Activated CD4-positive, alpha-beta T cell treated with anti-CD3 and anti-CD28 coated beads, Interleukin-2, Interleukin-6, amounts not matched to agents 100 ng/mL and 50 ng/mL, durations not matched to agents 16 hours and 8 hours (primary cell): ENCODE measurements around the gene SRP72.

Source experiments
- DNase-seq: peaks from one replicate; pipeline ENCODE4 v3.0.0-alpha.2; 2020

Gene SRP72

GRCh38 chr4:56465599-56466295, 1.7 kb upstream of the SRP72 start:
- DNase-seq = no peak

GRCh38 chr4:56466296-56466761, 1.1 kb upstream of the SRP72 start:
- peak; percentile 47 for DNase-seq

GRCh38 chr4:56466910-56467283, 520 bp upstream of the SRP72 start:
- DNase-seq = no peak

DNA sequence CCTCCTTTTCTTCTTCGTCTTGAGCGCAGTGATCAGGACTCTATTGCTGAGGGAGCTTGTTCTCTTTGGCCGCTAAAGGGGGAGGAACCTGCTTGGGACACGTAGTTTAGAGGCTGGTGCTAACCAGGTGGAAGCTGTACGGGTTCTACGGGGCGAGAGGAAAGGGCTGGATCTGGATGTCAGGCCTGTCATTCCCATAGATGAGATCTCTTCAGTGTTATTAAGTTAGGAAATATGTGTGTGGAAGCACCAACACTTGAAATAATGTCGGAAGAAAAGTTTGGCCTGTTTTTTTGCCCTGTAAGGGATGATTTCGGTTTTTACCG, 643 bp downstream of the SRP72 start:
- DNase-seq = peak; percentile 64

DNA sequence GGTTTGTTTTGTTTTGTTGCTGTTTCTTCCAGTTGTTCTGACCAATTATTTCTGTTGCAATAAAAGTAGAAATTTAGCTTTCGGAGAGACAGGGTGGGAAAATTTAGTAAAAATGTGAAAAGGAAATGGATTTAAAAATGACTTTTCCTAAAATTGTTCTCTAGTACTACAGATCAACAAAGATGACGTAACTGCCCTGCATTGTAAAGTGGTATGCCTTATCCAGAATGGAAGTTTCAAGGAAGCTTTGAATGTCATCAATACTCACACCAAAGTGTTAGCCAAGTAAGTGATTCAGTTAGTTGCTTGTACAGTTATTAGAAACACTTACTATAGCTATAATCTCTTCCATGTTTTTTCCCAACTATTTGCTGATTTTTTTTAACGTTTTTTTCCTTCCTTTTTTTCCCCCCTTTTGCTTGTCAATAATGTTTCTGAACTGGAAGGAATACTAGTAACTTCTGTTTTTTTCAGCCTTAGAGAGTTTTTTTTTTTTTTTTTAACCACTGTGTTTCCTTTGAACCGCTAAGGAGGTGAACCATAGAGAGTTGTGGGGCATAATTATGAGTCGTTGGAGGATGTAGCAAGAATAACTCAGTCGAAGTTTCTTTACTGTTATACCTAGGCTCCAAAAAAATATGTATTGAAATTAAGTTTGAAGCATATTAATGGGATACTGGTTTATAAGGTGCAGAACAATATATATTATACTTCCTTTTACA, 2.2 kb downstream of the SRP72 start:
- no peak for DNase-seq

DNA sequence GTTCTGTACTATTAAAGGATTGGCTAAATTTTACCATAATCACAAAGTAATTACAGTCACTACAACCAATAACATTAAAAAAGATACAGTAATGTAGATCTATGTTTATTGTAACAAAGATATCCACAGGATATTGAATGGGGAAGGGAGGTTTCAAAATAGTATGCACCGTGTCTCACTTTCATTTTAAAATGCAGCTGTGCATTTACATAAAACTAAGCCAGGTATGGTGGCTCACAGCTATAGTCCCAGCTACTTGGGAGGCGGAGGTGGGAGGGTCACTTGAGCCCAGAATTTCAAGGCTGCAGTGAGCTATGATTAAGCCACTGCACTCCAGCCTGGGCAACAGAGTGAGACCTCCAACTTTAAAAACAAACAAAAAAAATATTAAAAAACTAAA, 8.5 kb downstream of the SRP72 start:
- no peak for DNase-seq

GRCh38 chr4:56477192-56477702, 9.8 kb downstream of the SRP72 start:
- DNase-seq = no peak

- DNase-seq = no peak
Measured at GRCh38 chr4:56480691-56481090, 13.3 kb downstream of the SRP72 start.

DNA sequence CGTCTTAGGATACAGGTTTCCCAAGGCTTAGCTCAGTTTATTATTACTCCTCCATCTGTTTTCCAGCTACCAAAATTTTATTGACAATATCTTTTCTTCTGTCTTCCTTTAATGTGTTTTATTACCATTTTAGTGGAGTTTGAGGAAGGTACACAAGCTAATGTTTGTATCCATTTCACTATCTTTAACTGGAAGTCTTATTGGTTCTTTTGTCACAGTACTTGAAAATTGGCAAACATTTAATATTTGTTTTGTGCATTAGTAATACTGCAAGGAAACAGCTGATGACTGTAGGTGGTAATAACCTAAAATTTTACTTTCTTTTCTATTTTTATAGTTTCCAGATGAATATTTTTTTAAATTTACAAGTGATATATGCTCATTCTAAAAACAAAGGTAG, 28.8 kb downstream of the SRP72 start:
- DNase-seq = no peak

DNA sequence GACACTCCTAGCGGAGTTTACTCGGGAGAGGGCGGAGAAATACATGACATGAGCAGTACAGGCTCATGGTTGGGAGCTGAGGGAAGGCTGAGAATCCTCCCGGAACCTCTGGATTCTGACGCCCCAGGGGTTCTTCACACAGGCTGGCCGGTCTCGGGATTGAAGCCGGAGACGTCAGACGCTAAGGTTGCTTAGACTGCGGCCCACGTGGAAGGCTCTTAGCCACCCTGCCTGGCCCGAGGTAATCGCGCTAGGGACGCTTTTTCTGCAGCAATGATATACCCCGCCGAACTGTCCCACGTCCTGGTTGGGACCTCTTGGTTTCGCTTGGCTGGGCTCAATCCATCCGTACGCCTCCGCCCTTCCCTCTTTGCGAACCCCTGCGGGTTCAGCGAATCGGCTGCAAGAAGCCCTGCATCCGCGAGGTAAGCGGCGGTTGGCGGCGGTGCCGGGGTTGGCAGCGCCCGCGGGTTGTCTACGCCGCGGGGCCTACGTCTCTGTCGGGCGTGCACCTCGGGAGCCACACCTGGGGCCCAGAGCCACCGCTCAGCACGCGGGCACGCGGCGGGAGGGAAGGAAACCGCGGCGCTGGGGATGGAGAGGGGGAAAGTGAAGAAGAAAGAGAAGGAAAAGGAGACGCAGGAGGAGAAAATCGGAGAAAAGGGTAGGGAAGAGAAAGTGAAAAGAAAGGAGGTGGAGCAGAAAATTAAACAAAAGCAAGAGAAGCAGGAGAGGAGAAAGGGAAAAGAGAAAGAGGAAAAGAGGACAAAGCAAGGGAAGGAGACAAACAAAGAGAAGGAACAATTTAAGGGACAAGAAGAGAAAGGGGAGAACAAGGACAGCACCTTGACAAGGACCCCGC, 38.1 kb downstream of the SRP72 start, which contains the start of gene ARL9:
ARL9 (plus strand) TSS at position 523 of the 862 bp plus-strand sequence; CDS start at position 595, 72 bp downstream.
- peak; percentile 67 for DNase-seq

- DNase-seq = no peak
Measured at GRCh38 chr4:56511098-56511497, 43.7 kb downstream of the SRP72 start.

DNA sequence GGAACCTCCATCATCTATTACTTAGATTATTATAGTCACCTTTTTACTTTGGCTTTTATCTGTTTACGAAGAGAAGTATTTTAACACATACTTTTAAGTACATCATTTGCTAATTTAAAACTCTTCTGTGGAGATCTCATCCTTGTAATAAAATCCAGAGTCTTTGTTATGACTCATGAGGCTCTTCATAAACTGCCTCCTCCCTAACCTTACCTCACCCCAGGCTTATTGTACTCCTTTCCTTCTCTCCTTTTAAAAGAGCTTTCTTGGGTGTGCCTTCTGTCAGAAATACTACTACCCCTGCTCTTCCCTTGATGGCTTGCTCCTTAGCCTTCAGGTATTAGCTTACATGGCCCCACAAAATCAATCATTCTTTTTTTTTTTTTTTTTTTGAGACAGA, 44.7 kb downstream of the SRP72 start:
- DNase-seq = no peak

- DNase-seq = no peak
Measured at GRCh38 chr4:56513517-56513916, 46.1 kb downstream of the SRP72 start.

DNA sequence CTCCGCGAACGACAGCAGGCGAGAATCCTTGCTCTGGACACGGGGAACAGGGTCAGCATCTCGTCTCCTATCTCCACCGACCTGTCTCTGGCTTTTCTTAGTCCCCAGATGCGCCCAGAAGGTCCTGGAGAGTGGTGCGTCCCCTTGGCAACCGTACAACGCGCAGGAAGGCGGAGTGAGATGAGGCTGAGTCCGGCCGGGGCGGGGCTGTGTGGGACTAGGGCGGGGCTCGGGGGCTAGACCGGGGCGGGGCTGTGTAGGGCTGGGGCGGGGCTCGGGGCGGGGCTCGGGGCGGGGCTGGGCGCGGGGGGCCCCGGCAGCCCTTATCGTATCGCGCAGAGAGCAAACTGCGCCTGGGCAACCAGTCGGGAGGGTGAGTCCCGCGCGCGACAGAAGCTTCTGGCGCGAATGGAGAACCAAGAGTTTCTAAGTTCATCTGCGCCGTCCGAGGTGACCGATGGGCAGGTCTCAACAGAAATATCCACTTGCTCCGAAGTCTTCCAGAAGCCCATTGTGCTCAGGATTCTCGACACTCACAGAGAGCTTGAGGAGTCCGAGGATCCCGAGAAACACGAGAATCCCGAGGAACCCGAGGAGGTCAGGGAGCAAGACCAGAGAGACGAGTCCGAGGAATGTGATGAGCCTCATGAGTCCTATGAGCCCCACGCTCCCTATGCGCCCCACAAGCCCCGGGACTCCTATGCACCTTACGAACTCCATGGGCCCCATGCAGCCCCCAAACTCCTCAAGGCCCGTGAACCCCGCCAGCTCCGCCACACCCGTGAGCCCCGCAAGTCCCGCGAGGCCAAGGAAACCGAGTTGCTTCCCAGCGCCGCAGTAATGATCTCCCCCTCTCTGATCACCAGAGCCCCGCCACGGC, 63.1 kb downstream of the SRP72 start:
- DNase-seq = peak; percentile 85

DNA sequence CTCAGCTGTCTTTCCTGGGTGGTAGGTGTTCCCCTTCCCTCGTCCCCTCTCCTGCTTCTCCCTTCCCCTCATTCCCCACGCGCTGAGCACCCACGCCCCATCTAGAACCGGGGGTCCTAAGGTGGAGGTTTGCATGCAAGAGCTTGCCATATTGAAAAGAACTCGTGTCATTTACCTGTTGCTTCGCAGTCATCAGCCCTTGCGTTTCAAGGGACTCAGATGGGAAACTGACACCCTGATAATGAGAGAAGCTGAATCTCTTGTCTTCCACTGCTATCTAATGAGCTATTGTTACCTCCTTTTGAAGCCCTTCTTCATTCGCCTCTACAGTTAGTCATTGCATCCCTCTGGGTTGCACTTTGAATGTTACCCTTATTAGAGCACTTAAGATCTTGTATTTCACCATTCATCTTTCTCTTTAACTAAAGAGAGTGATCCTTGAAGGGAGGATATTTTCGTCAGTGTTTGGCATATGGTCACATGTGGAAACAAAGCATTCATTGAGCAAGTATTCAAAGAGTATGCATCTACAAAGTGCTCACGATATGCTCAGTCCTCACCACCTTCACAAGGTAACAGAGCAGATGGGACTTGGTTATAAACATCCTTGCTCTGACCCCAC, 63.8 kb downstream of the SRP72 start:
- no peak for DNase-seq

- DNase-seq = no peak
Measured at GRCh38 chr4:56531823-56532222, 64.4 kb downstream of the SRP72 start.

DNA sequence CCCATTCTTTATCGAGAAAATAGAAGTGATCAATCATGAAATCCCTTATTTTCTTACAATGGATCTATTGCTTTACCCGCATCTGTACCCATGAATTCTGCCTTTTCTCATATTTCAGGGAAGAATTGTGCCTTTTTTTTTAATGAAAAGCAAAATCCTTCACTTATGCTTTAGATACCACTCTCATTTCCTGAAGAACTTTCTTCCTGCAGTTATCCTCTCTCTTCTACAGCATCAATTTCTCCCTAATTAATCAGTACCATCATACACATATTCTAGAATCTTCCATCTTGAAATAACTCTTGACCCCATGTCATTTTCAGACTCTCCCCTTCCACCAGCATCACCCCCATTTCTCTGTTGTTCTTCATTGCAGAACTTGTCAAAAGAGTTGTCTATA, 64.8 kb downstream of the SRP72 start:
- no peak for DNase-seq

DNA sequence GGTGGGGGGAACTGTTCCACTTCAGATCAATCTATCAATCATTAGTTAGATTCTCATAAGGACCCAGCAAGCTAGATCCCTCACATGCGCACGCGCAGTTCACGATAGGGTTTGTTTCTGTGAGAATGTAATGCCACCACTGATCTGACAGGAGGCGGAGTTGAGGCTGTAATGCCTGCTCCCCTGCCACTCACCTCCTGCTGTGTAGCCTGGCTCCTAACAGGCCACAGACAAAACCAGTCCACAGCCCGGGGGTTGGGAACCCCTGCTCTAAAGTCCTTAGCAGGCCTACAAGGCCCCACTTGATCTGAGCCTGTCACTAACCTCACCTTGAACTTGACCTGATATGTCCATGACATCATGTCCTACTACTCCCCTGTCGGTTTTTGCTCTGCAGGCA, 68.5 kb downstream of the SRP72 start:
- DNase-seq = no peak

- no peak for DNase-seq
Measured at GRCh38 chr4:56537147-56537546, 69.7 kb downstream of the SRP72 start.

DNA sequence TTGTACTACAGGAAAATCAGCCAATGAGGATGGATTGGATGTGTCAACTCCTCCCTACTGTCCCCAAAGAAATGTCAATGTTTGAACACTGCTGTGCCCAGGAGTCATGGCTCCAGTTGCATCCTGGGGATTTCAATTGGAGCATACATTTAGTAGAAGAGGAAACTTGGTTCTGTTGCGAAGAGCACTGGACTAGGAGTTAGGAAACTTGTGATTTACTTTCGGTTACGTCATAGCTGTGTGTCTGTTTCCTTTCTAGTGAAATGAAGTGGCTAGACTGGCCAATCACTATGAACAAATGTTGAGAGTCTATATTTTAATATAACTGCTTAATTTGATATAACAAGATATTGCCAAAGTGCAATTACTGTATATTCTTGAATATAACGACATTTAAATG, 73.4 kb downstream of the SRP72 start:
- DNase-seq = no peak

DNA sequence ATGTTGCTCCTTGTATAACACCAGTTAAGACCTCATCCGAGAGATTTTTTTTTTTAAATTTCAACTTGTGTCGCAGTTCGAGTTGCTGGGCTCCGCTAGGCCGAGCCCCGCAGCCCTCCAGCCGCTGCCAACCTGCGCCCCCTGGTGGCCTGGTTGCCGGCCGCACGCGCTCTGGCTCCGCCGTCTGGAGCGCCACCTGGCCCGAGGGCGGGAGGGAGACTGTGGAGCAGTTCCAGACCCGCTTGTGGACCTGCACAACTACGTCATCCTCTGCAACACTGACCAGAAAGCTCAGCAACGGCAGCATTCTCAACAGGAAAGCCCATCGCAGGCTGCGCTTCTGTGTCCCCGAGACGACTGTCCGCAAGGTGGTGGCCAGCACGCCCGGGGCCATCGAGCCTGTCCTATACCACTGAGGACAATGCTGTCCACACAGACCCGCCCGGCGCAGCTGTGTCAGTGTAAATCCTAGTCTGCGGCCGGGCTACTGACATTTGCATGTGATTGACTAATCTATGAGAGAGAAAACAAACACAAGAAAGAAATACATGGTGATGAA, 77.2 kb downstream of the SRP72 start:
- peak; percentile 91 for DNase-seq

GRCh38 chr4:56550642-56551041, 83.2 kb downstream of the SRP72 start:
- no peak for DNase-seq
